HG03025 (cell line): ENCODE data around the gene GSTT4.
"Not testable (repeated sequence)": the region's sequence is repeated elsewhere in the genome, so short reads cannot be mapped to it uniquely, and the experiment has no call there.

Experiments
- ATAC-seq: cut with Tn5 transposase; IDR thresholded peaks from one replicate; pipeline ENCODE4 v1.9.1; 2021; ENCODE audit warnings: mild to moderate bottlenecking, moderate library complexity; ENCODE audit not compliant: unreplicated experiment, low FRiP score

Gene GSTT4

GRCh38 chr22:23955886-23956285, 49.4 kb downstream of the GSTT4 start:
- not testable (repeated sequence) for ATAC-seq

GRCh38 chr22:23954991-23955305, 50.3 kb downstream of the GSTT4 start:
- not testable (repeated sequence) for ATAC-seq

GRCh38 chr22:23954193-23954990, 50.9 kb downstream of the GSTT4 start:
- not testable (repeated sequence) for ATAC-seq

GRCh38 chr22:23953485-23953884, 51.8 kb downstream of the GSTT4 start:
- ATAC-seq: not testable (repeated sequence)

GRCh38 chr22:23952794-23953405, 52.4 kb downstream of the GSTT4 start:
- not testable (repeated sequence) for ATAC-seq

- ATAC-seq: not testable (repeated sequence)
These were observed 53.9 kb downstream of the GSTT4 start for GRCh38 chr22:23951383-23951782.

GRCh38 chr22:23949764-23950163, 55.5 kb downstream of the GSTT4 start:
- ATAC-seq: not testable (repeated sequence)
